ENCODE data around the gene PCSK5. TPM values are rescaled to one million over a fixed set of nuclear protein-coding genes. Genes with fewer than 3 reads are reported as not detected.

The PCSK5 gene
- polyA plus RNA-seq, 1 donor (not counting 4 experiments of a cell fraction or from before 2014, with no cell fraction given): 1.9 TPM

- H3K9ac ChIP-seq (ENCODE audit: control insufficient read depth, extremely low read depth, insufficient read depth, low read length): no peak overlapping the region
- DNase-seq (ENCODE audit: low read depth, low spot score) (no peak), FAIRE-seq (no peak)
- no peak overlapping the region for H3K4me2 ChIP-seq (ENCODE audit: control insufficient read depth, extremely low read depth, insufficient read depth, low read depth, low read length)
- no peak overlapping the region for H2AFZ ChIP-seq (ENCODE audit: control insufficient read depth, low read length)
- no peak overlapping the region for H3K4me3 ChIP-seq (ENCODE audit: control insufficient read depth in 2 of 3, extremely low read depth in 1 of 3, insufficient read depth in 2 of 3, low read depth in 1 of 3, low read length in 3 of 3)
- dilution Hi-C loops (cut with MboI; ENCODE audit: extremely low pct_ligation_motif_present, low sequenced_read_pairs): no loop called here
- H3K9me3 ChIP-seq (ENCODE audit: control insufficient read depth, low read depth, low read length): no peaks in the 10 kb centered on the region
- no peaks in the 10 kb centered on the region for H3K27me3 ChIP-seq (ENCODE audit: control insufficient read depth, extremely low read depth, insufficient read depth, low read length)
- no peaks in the 10 kb centered on the region for H4K20me1 ChIP-seq (ENCODE audit: control insufficient read depth, extremely low read depth, insufficient read depth, low read length)
- no peaks in the 10 kb centered on the region for H3K36me3 ChIP-seq (ENCODE audit: control insufficient read depth in 2 of 2, extremely low read depth in 1 of 2, insufficient read depth in 2 of 2, low read length in 2 of 2)
- no peaks in the 10 kb centered on the region for H3K9me1 ChIP-seq (ENCODE audit: control insufficient read depth, extremely low read depth, insufficient read depth, low read length)
- no peaks in the 10 kb centered on the region for H3K79me2 ChIP-seq (ENCODE audit: control insufficient read depth, insufficient read depth, low read length)
- no peak for TF ChIP-seq EZH2 (IDR thresholded peaks at IDR 0.05; ENCODE audit: low read length)
- TF ChIP-seq CTCF (optimal IDR thresholded peaks at IDR 0.05 in 1 of 3, IDR thresholded peaks at IDR 0.05 in 1 of 3, conservative IDR thresholded peaks at IDR 0.05 in 1 of 3; ENCODE audit: extremely low read depth in 1 of 3, insufficient read depth in 2 of 3, low read length in 3 of 3): no peak
- no peak overlapping the region for H3K27ac ChIP-seq (ENCODE audit: control insufficient read depth, insufficient read depth, low read length)
- H3K4me1 ChIP-seq (ENCODE audit: control insufficient read depth, extremely low read depth, insufficient read depth, low read length): no peaks in the 10 kb centered on the region
Observed at GRCh38 chr9:76294301-76294700, 403.8 kb downstream of the PCSK5 start.

- Histone ChIP-seq H3K27ac (ENCODE audit: control insufficient read depth, insufficient read depth, low read length) (no peak overlapping the region), H3K4me3 (ENCODE audit: control insufficient read depth in 2 of 3, extremely low read depth in 1 of 3, insufficient read depth in 2 of 3, low read depth in 1 of 3, low read length in 3 of 3) (no peak overlapping the region), H2AFZ (ENCODE audit: control insufficient read depth, low read length) (no peak overlapping the region), H3K4me1 (ENCODE audit: control insufficient read depth, extremely low read depth, insufficient read depth, low read length) (no peaks in the 10 kb centered on the region), H4K20me1 (ENCODE audit: control insufficient read depth, extremely low read depth, insufficient read depth, low read length) (no peaks in the 10 kb centered on the region), H3K36me3 (ENCODE audit: control insufficient read depth in 2 of 2, extremely low read depth in 1 of 2, insufficient read depth in 2 of 2, low read length in 2 of 2) (no peaks in the 10 kb centered on the region), H3K9me3 (ENCODE audit: control insufficient read depth, low read depth, low read length) (no peaks in the 10 kb centered on the region), H3K79me2 (ENCODE audit: control insufficient read depth, insufficient read depth, low read length) (no peaks in the 10 kb centered on the region), H3K4me2 (ENCODE audit: control insufficient read depth, extremely low read depth, insufficient read depth, low read depth, low read length) (no peak overlapping the region), H3K27me3 (ENCODE audit: control insufficient read depth, extremely low read depth, insufficient read depth, low read length) (no peaks in the 10 kb centered on the region), H3K9ac (ENCODE audit: control insufficient read depth, extremely low read depth, insufficient read depth, low read length) (no peak overlapping the region), H3K9me1 (ENCODE audit: control insufficient read depth, extremely low read depth, insufficient read depth, low read length) (no peaks in the 10 kb centered on the region)
- no peak for FAIRE-seq
- TF ChIP-seq CTCF (optimal IDR thresholded peaks at IDR 0.05 in 1 of 3, IDR thresholded peaks at IDR 0.05 in 1 of 3, conservative IDR thresholded peaks at IDR 0.05 in 1 of 3; ENCODE audit: extremely low read depth in 1 of 3, insufficient read depth in 2 of 3, low read length in 3 of 3) (no peak), EZH2 (IDR thresholded peaks at IDR 0.05; ENCODE audit: low read length) (no peak)
- no peak for DNase-seq (ENCODE audit: low read depth, low spot score)
- dilution Hi-C loops (cut with MboI; ENCODE audit: extremely low pct_ligation_motif_present, low sequenced_read_pairs): no loop called here
Observed at GRCh38 chr9:76296561-76297310, 406.3 kb downstream of the PCSK5 start.
